Uterus (tissue), 4 donors: Measurements from ENCODE around the gene ELP2. TPM values are rescaled to one million over a fixed set of nuclear protein-coding genes. Genes with fewer than 3 reads are reported as not detected.

Experiments used
- total RNA-seq, 4 donors: library from RNA; depleted of rRNA in 3 of 4; stranded (reverse); fragments of >200 nt in 3 of 4; gene quantifications; one replicate each; pipeline versions ENCODE4 v1.1.0 to v1.2.4, GENCODE V29; 2014 to 2023
- donor health status: DM: yes; HTN: yes; CAD: no.

ELP2 gene
- total RNA-seq, 4 donors from 2014 or later, result 73.3 to 152 (median 113) TPM

Other genes starting within 250 kb of the ELP2 start
- gene RPRD1A, start 62.3 kb upstream of the ELP2 start, total RNA-seq, result 10 to 100 TPM; 55.2 to 99.1 (median 71.1) TPM
- 10 to 100 TPM in 3 of 4 donors, 1 to 10 TPM in 1; 7.7 to 90.6 (median 31.1) TPM for gene SLC39A6, start 559 bp upstream of the ELP2 start, total RNA-seq
- 1 to 10 TPM in 2 of 4 donors, under 1 TPM in 1, not detected in 1; under 0.01 to 1.7 (median 1.4) TPM for gene MOCOS, start 57.6 kb downstream of the ELP2 start, total RNA-seq
- gene FHOD3, start 167.8 kb downstream of the ELP2 start, total RNA-seq, result 10 to 100 TPM in 1 of 4 donors, 1 to 10 TPM in 1, under 1 TPM in 1, not detected in 1; 0.26 to 13.8 (median 4.9) TPM